ENCODE data around the gene LCOR.

GRCh38 chr10:96947036-96947435, 114.9 kb downstream of the LCOR start:
- TF ChIP-seq CTCF (IDR thresholded peaks at IDR 0.05) (no peak), POLR2A (IDR thresholded peaks at IDR 0.05) (no peak)

All from heart left ventricle (tissue), 13 donors.